Renal cortical epithelial cell (primary cell): ENCODE data around the gene WDR86. TPM values are rescaled to one million over a fixed set of nuclear protein-coding genes. Genes with fewer than 3 reads are reported as not detected.

ENCODE experiments used
- DNase-seq: peaks from one replicate; pipeline ENCODE4 v3.0.0-alpha.2; 2011; ENCODE audit warnings: low read depth
- total RNA-seq: library from RNA; depleted of rRNA; stranded (reverse); fragments of >200 nt; gene quantifications from 2 replicates; pipeline ENCODE4 v1.2.3, GENCODE V29; 2014

The WDR86 gene
- total RNA-seq, 1 donor from 2014 or later = 1.5 TPM

DNA sequence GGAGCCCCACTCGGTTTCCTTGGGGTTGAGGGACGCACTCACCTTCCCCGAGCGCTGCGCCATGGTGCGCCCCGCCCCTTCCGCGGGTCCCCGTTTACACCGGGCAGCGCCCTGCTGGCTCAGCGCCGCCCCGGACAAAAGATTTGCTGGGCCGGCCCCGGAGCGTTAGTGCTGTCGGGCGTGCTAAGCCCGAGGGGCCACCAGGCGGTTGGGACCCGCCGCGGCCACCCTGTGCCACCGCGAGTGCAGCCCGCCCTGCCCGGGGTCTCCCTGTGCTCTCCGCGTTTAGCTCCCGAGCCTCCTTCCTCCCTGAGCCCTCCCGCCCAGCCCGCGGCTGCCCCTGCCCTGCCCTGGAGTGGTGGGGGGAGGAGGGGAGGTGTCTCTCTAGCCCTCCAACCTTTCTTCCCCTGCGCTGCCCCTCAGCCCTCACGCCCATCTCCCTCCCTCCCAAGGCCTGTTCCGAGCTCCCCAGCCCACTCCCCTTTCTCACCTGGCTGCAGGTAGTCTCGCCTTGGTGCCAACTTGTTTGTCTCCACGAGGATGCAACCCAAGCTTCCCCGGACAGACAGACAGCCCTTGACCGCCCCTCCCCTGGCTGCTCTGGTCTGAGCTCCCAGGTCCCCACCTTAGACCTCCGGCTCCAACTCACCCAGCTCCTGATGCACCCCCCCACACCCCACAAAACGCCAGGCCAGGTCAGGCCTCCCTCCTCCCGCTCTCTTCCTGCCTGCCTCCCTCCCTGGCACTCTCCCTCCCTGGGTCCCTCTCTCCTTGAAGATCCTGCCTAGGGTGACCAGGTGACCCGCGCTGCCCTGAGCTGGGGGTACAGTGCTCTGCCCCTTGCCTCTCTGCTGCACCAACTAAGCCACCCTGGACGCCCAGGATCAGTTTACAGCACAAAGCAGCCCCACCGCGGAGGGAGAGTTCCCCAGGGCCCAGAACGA lies 30.3 kb upstream of the WDR86 start, which contains the start of gene CRYGN:
CRYGN (minus strand) TSS at position 287 of the 944 bp plus-strand sequence; CDS start at position 63, 224 bp downstream.
- DNase-seq = no peak

DNA sequence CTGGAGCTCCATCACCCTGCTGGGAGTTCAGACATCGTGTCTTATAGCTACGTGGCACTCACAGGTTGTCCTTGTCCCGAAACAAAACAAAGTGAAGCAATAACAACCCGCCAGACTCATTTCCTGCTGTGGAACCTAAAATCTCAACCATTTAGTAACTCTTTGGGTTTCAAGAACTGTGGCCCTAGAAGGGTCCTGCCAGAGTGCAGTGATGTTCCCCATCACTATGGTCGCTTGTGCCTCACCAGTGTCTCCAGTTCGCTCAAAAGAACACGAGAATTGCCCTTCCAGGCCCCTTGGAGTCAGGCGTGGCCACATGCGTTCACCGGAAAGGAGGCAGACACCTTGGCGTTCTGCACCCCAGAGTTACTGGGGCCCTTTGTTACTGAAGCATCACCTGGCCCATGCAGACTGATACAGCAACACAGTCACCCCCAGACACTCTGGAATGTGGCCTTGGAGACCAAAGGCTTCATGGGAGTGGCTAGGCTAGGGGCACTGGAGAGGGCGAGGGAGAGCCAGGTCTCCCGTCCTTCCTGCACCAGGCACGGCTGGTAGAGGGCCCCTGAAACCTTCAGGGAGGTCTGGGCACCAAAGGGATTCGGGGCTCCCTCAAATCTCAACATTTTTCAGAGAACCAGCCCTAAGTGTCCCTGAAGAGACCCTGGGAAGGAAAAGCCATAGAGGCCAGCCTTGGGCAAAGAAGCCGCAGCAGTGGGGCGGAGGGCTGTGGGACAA lies 29.2 kb upstream of the WDR86 start:
- no peak for DNase-seq

DNA sequence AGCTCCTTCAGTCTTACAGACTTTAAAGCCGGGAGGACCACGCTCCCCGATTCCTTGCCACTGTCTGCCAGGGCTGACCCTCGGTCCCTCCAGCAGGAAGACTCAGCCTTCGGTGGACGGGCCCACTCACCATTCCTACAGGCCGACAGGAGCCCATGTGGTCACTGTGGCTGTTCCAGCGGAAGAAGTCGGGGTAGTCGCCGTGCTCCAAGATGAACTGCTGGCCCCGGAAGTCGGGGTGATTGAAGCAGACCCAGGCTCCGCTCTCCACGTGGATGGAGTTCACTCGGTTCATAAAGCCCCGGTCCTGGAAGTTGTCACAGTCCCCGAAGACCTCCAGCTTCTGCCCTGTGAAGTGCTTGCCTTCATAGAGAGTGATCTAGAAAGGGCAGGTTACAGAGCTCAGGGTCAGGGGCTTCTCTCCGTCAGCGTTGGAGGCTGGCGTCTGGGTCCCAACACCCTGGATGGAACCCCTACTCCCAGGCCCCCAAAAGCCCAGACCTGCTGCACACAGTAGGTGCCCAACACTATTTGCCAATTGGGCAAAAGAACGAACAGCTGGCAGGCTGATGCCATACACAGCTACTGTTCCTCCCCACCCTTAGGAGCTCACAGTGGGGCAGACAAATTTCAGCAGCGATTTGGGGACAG lies 28.2 kb upstream of the WDR86 start:
- no peak for DNase-seq

DNA sequence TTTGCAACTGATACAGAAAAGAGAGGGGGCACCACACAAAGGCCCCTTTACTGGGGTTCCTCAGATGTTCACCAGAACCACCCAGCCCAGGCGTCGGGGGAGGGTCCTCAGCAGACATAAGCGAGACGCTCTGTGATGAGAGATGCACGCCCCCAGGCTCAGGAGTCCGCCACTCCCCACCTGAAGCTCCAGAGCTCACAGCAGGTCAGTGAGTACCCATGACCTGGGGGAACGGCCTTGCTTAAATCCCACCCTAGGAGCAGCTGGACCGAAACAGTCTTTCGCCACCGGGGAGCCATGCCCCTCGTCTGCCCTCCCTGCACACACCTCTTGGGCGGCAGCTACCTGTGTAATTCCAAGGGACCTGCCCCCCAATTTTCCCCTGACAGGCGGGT lies 27.3 kb upstream of the WDR86 start:
- DNase-seq = no peak

DNA sequence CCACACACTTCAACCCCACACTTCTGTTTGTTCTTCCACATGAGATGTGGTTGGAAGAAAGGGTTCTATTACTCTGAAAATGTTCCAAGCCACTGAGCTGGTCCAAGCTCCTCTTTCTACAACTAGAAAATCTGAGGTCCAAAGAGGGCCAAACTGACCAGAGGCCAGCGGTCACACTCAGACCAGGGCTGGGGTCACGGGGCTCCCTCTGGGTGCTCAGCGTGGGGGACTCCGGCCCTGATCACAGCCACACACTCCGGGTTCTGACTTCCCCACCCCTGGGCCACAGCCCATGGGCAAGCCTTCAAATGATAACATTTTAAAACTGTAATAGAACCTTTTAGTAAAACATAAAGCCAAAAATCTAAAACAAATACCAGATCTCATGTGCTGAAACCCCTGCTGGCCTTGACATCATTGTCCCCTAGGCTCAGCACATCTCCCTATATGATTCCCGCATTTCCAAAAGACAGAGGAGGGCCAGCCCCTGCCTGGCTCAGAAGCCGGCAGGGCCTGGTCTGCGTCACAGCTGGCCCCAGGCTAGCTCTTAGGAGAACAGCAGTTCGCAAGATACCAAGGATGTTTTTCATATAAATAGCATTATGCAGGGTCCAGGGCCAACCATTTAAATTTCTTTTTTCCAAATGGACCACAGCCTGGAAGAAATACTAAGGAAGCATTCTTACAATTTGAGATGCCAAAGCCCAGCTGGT lies 26.8 kb upstream of the WDR86 start:
- no peak for DNase-seq

DNA sequence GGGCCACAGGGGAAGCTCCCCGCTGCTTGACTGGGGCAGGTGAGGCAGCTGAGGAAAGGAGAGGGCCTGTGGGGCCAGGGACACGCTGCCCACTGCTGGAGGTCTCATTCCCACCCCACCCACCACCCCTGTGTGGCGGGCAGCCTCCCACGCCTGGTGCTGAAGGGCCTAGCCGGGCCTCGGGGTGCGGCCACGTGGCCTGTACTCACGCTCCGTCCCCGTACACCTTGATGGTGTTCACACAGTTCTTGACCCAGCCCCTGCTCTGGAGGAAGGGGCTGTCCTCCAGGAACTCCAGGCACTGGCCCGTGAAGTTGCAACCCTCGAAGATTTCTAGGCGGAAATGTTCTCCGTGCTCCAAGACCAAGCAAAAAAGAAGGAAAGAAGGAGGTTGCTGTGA lies 26.1 kb upstream of the WDR86 start:
- DNase-seq = no peak

DNA sequence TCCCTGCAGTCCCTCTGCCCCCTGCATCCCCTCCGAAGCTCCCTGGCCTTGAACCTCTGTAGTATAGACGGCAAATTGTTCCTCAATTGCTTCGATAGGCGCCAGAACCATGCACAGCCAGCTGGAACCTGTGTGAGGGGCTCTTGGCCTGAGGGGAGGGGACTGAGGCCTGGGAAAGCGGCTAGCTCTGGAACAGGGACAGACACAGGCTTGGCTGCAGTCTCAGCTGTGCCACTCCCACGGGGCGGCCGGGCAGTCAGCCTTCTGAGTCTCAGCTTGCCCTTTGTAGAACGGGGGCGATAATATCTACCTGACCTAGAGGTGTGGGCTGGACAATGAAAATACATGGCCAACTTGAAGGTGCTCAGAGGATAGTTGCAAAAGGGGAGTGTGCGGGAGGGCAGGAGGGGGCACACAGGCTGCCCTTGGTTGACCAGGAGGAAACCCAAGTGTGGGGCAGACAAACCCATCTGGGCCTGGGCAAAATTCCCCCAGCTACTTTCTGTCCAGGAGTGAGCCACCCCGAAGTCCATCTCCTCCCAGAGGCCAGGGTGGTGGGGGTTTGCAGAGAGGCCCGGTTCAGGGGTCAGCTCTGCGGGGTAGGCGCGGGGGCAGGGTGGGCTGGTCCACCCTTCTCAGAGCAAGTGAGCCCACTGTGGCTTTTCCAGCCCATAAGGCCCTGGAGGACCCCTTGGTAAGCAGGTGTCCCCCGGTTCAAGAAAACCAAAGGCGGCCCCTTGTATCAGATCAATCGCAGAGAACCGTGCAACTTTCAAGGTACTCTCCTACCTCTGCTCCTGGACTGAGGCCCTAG lies 25.5 kb upstream of the WDR86 start:
- DNase-seq = no peak

DNA sequence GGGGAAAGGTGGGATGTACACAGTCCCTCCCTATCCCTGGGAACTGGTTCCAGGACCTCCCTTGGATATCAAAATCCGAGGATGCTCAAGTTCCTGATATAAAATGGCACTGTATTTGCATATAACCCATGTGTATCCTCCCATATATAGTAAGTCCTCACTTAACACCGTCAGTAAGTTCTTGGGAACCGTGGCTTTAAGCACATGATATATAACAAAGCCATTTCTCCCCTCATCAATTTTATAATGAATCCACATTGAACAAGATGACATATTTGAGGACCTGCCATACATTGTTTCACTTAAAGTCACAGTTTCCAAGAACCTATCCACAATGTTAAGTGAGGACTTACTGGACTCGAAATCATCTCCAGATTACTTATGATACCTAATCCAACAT lies 24.7 kb upstream of the WDR86 start:
- DNase-seq = no peak

DNA sequence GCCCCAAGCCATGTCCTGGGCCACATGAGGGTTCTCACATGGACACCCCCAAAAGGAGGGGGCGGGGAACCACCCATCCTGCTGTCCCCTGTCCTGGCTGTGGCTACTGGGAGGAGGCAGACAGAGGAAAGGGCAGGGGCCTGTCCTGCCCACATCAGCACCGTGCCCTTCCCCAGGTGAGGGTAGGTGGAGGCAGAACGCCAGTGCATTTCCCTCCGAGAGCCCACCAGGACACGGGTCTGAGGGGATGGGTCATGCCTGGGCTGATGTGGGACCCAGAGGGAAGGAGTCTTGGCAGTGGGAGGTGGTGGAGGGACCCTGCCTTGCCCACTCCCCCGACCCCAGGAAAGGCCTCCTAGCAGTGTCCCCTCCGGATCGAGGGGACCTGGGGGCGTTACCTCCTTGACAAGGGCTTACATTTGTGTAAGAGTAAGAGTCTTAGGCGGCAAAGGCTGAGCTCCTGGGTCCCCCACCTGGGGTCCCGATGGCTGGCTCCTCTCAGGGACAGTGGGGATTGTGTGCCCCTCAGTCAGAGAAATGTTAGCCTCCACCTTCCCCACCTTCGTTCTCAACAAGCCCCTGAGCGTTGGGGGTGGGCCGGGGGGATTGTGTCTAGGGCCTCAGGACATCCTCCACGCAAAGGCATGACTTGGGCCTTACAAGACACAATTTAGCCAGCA lies 24.0 kb upstream of the WDR86 start:
- DNase-seq = no peak

DNA sequence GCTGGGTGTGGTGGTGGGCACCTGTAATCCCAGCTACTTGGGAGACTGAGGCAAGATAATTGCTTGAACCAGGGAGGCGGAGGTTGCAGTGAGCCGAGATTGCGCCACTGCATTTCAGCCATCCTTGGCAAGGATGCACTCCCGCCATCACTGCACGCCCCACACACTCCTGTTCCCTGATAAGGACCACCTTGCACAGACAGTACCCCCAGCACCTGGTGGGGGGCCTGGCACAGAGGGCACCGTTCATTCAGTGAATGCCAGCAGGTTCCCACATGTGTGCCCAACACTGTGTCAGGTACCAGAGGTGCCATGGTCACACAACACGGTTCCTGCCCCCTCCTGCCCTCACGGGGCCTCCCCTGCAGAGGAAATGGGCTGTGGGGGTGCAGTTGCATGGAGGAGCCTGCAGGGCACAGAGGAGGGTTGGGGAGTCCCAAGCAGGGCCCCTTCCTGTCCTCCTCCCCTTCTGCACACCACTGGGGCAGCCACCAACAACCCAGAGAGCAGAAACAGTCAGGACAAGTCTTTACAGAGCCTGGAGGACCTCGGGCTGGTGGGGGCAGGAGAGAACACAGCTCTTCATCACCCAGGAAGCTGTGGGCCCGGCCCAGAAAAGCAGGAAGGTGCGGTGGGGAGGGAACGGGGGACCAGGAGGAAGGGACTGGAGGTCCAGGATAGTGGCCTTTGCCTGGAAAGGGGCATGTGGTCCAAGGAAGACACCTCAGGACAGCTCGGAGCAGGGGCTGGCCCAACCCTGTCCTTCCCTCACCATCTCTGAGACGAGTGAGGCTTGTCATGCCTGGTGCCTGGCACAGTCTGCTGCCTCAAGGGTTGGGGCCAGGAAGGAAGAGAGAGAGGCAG lies 23.1 kb upstream of the WDR86 start:
- DNase-seq = no peak

DNA sequence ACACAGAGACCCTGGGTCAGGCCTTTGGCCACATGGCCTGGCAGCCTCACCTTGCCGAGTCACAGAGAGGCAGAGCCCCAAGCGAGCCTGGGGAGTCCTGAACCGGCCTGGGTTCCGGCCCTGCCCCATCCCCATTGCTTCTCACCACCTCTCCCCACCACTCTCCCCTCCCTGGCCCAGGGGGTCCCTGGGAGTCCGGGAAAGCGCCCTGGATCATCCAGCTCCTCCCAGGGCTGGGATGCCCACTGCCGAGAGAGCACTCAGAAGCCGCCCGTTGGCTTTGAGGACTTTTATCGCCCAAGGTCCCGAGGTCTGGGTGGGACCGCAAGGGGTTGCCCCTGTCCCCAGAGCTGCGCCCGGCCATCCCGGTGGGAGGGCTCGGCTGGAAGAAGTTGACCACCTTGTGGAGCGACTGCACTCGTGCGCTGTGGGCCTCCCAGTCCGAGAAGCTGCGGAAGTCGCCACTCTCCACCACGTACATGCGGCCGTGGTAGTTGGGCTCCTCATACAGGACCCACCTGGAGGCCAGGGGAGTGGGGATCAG lies 22.0 kb upstream of the WDR86 start:
- no peak for DNase-seq

DNA sequence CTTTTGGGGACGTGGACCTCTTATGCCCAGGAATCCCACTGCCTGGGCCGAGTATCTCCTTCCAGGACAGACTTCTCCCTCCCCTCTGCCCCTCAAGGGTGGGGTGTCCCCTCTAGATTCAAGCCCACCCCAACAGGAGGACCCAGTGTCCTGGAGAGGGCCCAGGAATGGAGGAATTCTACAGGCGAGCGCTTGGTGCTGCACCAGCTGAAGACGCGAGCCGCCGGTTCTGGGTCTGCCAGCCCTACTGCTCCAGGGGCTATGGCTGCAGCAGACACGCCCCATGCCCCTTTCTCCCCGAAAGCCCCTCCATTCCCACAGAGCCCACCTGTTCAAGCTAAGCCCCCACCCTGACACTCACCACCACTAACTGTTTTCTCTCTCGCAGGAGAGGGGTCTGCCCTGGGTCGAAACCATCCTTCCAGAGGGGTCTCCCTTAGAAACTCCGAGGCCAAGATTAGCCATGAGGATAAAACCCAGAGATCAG lies 21.5 kb upstream of the WDR86 start:
- DNase-seq = no peak

DNA sequence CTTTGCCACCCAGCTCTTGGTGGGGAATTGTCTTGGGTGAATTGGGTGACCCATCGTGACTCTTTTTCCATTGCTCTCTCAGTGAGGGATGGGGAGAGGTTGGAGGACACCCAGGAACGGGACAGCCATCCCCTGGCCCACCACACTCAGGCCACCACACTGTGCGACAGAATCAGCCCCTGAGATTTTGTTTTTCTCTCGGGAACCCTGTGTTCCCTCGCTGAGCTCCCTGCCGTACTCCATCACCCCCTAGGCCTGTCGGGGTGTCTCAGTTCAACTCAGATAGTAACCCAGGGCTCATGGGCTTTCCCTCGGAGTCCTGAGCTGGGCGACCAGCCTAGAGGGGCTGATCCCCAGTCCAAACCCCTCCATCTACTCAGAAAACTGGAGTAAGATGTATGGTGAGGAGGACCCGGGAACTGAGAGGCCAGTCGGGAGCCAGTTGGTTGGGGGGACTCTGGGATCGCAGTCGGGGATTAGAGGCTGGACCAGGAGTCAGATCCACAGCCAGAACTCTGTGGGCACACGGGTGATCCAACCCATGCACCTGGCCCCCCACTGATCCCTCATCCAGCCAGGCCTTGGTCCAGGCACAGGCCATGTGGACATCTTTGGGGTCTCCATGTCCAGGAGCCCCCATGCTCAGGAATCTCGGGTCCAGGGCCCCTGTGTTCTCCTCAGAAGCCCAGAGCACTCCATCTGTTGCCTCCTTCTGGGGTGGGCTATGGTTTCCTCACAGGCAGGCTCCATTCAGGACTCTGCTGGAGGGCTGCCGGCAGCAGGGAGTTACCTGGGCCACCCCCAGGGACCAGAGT lies 20.8 kb upstream of the WDR86 start:
- no peak for DNase-seq

DNA sequence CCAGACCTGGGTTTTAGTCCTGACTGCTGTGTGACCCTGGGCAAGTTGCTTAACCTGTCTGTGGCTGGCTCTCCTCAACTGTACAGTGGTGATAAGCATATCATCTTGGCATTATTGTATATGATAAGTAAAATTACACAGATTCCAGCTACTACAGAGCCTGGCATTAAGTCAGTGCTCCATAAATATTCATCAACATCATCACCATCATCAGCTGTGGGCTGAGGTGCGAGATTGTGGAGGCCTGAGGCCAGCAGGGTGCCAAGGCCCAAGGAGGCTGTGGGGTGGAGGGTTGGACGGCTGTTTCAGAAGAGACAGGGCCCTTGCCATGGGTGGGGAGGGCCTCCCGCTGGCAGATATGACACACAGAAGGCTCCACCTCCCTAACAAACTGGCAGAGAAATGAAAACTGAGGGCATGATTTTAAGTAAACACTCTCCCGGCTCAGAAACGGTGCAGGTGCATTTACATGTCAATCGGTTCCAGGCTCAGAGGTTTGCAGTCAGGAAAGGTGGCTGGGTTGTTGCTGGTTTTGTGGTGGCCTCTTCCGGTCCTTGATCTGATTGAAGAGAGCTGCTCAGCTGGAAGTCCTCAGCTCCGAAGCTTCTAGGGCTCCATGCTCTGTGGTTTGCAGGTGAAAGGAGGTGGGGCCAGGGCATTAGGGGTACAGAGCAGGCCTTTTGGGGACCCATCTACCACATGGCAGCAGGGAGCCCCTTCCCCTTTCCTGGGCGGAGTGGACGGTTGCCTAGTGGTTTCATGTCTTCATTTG lies 19.9 kb upstream of the WDR86 start:
- DNase-seq = no peak

DNA sequence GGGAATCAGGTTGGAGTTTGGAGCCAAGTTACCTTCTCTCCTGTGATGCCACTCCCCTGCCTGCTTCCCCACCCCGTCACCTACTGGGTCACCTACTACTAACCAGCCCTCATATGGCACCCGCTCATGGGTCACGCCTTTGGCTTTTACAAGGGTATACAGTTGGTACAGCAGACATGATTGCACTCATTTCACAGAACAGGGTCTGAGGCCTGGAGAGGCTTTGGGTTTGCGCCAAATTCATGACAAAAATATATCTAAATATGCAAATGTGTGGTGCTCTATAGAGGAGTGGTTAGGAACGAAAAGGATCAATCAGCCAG lies 19.4 kb upstream of the WDR86 start:
- DNase-seq = no peak

DNA sequence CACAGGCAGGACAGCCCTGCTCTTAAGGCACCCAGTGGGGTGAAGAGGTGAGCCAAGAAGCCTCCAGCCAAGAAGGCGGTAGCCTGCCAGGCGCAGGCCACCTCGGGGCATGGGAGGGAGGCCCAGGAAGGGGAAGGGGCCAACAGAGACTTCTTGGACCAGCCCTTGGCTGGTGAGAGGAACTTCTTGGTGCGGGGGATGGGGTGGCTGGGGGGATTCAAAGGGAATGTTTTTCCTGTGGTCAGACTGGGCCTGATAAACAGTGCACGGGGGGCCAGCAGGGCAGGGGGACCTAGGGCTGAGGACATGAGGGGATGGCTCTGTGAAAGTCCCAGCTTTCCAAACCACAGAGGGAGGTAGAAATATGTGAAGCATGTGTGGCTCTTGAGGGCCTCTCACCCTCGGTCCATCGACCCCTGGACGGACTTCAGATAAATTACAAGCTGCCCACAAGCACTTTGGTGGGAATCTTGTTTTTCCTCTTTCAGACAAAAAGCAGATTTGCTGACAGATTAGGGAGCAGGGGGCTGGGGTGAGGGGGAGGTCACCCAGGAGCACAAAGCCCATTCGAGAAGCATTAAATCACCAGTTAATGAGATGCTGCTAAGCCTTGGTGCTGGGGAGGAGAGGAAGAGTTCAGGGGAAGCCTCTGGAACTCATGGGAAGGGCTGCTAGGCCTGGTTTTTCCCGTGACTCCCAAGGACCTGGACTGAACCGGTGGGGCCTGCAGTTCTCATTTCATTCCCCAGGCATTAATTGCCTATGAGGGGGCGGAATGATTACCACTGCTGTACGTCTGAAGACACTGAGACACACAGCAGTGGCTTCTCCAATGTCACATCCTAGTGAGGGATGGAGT lies 18.8 kb upstream of the WDR86 start:
- DNase-seq = peak; percentile 74
